Type B pancreatic cell (in vitro differentiated cells): Measurements from ENCODE around the gene PCCA. TPM values are rescaled to one million over a fixed set of nuclear protein-coding genes. Genes with fewer than 3 reads are reported as not detected.

Experiments used
- DNase-seq: peaks from one replicate; pipeline ENCODE4 v3.0.0; 2021; ENCODE audit warnings: mixed read lengths; ENCODE audit not compliant: unreplicated experiment; ENCODE audit errors: extremely low spot score
- H3K27ac Mint-ChIP-seq: 2 replicates; pipeline ENCODE4 v1.8.0; 2021; ENCODE audit warnings: mild to moderate bottlenecking, mixed read lengths
- H3K27me3 Mint-ChIP-seq: 2 replicates; pipeline ENCODE4 v1.8.0; 2021; ENCODE audit warnings: mixed read lengths
- H3K36me3 Mint-ChIP-seq: 2 replicates; pipeline ENCODE4 v1.8.0; 2021; ENCODE audit warnings: mixed read lengths
- H3K4me1 Mint-ChIP-seq: one replicate; pipeline ENCODE4 v1.8.0; 2021; ENCODE audit warnings: mixed read lengths; ENCODE audit not compliant: unreplicated experiment
- H3K4me3 Mint-ChIP-seq: 2 replicates; pipeline ENCODE4 v1.8.0; 2021; ENCODE audit warnings: mild to moderate bottlenecking, mixed read lengths
- H3K9me3 Mint-ChIP-seq: 2 replicates; pipeline ENCODE4 v1.8.0; 2021; ENCODE audit warnings: mixed read lengths
- total RNA-seq: library from RNA; stranded (reverse); gene quantifications from 2 replicates; pipeline ENCODE4 v1.2.1, GENCODE V29; 2021; ENCODE audit warnings: low replicate concordance
- TF ChIP-seq, protein P1 (sequence below): fragments of 200-600 bp; sonication (generic); conservative IDR thresholded peaks from 2 replicates; pipeline ENCODE4 v1.5.0; 2021; ENCODE audit warnings: antibody characterized with exemption, mild to moderate bottlenecking

The PCCA gene
- total RNA-seq, 1 donor from 2014 or later, result 46.8 TPM

DNA sequence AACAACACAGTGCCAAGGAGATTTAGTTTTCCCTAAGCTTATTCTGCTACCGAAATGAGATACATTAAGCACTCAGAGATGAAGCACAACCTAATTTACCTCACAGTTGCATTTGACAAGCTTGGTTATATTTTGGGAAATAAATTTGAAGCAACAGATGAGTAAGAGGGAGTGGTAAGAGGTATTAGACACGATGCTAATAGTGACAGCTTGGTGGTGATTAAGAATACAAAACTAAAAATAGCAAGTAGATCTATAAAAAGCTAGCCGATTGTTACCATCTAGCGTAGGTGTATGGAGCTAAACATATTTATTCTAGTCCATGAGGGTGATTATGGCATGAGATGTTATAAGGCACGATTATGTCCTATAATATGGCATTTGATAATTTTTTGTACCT lies 208.5 kb downstream of the PCCA start:
- TF ChIP-seq, protein P1, sequence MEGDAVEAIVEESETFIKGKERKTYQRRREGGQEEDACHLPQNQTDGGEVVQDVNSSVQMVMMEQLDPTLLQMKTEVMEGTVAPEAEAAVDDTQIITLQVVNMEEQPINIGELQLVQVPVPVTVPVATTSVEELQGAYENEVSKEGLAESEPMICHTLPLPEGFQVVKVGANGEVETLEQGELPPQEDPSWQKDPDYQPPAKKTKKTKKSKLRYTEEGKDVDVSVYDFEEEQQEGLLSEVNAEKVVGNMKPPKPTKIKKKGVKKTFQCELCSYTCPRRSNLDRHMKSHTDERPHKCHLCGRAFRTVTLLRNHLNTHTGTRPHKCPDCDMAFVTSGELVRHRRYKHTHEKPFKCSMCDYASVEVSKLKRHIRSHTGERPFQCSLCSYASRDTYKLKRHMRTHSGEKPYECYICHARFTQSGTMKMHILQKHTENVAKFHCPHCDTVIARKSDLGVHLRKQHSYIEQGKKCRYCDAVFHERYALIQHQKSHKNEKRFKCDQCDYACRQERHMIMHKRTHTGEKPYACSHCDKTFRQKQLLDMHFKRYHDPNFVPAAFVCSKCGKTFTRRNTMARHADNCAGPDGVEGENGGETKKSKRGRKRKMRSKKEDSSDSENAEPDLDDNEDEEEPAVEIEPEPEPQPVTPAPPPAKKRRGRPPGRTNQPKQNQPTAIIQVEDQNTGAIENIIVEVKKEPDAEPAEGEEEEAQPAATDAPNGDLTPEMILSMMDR, result no peak
- no peak for DNase-seq
- Mint-ChIP-seq H3K4me1 (peaks cover 10% of the 10 kb centered on the region), H3K27me3 (no peaks in the 10 kb centered on the region), H3K36me3 (peaks cover 3% of the 10 kb centered on the region), H3K9me3 (no peaks in the 10 kb centered on the region), H3K4me3 (no peak overlapping the region), H3K27ac (no peak overlapping the region)

DNA sequence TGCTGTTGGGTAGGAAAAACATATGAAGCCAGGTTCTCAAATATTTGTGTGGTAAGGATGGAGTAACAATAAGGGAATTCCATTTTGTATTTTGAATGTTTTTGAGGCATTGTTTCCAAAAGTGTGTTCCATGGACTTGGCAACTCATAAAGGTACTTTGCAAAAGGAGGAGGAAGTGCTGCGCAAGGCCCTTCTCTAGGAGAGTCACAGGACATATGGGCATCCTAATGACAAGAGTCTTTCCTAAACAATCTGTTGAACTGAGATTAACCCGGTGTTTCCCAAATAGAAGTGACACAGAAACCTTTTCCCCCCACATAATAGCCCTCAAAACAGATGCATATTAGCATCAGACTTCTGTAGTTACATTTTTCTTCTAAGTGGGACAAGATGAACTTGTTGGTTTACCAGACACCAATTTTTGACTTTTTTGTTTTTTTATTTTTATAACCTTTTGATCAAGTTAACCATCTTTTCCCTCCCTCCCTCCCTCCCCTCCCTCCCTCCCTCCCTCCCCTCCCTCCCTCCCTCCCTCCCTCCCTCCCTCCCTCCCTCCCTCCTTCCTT lies 209.3 kb downstream of the PCCA start:
- Mint-ChIP-seq H3K4me1 (peaks cover 10% of the 10 kb centered on the region), H3K27me3 (no peaks in the 10 kb centered on the region), H3K27ac (no peak overlapping the region), H3K36me3 (peaks cover 3% of the 10 kb centered on the region), H3K4me3 (no peak overlapping the region), H3K9me3 (no peaks in the 10 kb centered on the region)
- no peak for DNase-seq
- TF ChIP-seq, protein P1, result no peak

GRCh38 chr13:100298691-100299090 lies 209.8 kb downstream of the PCCA start:
- Mint-ChIP-seq H3K36me3 (peaks cover 3% of the 10 kb centered on the region), H3K9me3 (no peaks in the 10 kb centered on the region), H3K4me3 (no peak overlapping the region), H3K27ac (no peak overlapping the region), H3K4me1 (peaks cover 11% of the 10 kb centered on the region), H3K27me3 (no peaks in the 10 kb centered on the region)
- DNase-seq, result no peak
- TF ChIP-seq, protein P1, result no peak

DNA sequence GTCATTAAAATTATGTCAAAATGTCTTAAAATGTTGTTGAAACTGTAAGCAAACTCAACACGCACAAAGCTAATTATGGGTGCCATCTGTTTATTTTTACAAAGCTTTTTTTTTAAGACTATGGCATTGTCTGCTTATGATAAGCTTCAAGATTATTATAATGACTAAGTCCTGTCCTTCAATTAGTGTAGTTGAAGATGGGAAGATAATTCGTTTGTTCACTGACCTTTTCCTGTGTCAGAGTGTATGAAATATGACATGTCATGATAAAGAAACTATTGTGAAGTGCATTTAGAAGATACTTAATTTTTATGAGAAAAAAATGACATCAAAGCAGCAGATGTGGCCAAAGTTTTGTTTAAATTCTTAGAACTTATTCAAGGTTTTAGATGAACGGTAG lies 211.3 kb downstream of the PCCA start:
- Mint-ChIP-seq H3K27me3 (no peaks in the 10 kb centered on the region), H3K27ac (no peak overlapping the region)

DNA sequence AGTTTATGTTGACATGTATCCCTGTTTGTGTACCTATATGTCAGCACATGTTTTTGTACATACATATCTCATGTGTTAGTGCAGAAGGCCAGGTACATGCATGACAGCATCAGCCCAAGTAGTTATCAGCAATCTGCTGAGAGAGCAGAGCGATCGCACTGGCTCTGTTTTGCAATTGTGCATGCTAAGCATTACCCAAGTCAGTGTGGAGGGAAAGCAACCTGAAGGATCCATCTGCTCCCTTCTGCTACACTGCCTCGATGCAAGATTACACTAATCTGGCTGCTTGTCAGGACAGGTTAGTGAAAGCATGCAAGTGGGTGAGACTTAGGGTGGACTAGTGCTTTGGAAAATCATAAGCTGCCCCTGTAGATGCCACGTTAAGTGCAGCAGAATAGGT lies 211.8 kb downstream of the PCCA start:
- no peak overlapping the region for H3K27ac Mint-ChIP-seq

More for the DNA sequence above, 211.3 kb downstream of the PCCA start:
- H3K4me3 Mint-ChIP-seq, result no peak overlapping the region
- no peaks in the 10 kb centered on the region for H3K9me3 Mint-ChIP-seq
- DNase-seq, result no peak
- TF ChIP-seq, protein P1, result no peak
- H3K4me1 Mint-ChIP-seq, result peaks cover 22% of the 10 kb centered on the region
- H3K36me3 Mint-ChIP-seq, result peaks cover 3% of the 10 kb centered on the region

More for the DNA sequence above, 211.8 kb downstream of the PCCA start:
- Mint-ChIP-seq H3K4me1 (peaks cover 22% of the 10 kb centered on the region), H3K36me3 (peaks cover 3% of the 10 kb centered on the region), H3K4me3 (no peak overlapping the region), H3K27me3 (no peaks in the 10 kb centered on the region), H3K9me3 (no peaks in the 10 kb centered on the region)
- TF ChIP-seq, protein P1, result no peak
- no peak for DNase-seq
